GM18858 (cell line): ENCODE results near the gene TNFSF11.

Experiments used
- ATAC-seq: cut with Tn5 transposase; IDR thresholded peaks from one replicate; pipeline ENCODE4 v1.9.1; 2021; ENCODE audit not compliant: unreplicated experiment

Gene TNFSF11

GRCh38 chr13:42651936-42652641, 78.1 kb downstream of the TNFSF11 start:
- no peak for ATAC-seq

GRCh38 chr13:42652642-42653415, 78.9 kb downstream of the TNFSF11 start:
- no peak for ATAC-seq

- no peak for ATAC-seq
Measured at GRCh38 chr13:42653679-42654078, 79.7 kb downstream of the TNFSF11 start.

GRCh38 chr13:42654212-42654611, 80.3 kb downstream of the TNFSF11 start:
- ATAC-seq = no peak

GRCh38 chr13:42654722-42655121, 80.8 kb downstream of the TNFSF11 start:
- no peak for ATAC-seq

- ATAC-seq = no peak
Measured at GRCh38 chr13:42656161-42656560, 82.2 kb downstream of the TNFSF11 start.

- ATAC-seq = no peak
Measured at GRCh38 chr13:42656958-42657357, 83.0 kb downstream of the TNFSF11 start.
